ENCODE data around the gene RABGAP1L.
"Not testable (repeated sequence)": the region's sequence is repeated elsewhere in the genome, so short reads cannot be mapped to it uniquely, and the experiment has no call there.

GRCh38 chr1:175023922-175024242, 864.6 kb downstream of the RABGAP1L start:
- TF ChIP-seq CTCF, POLR2A (IDR thresholded peaks at IDR 0.05): not testable (repeated sequence)
